ENCODE data around the gene CECR2.

- TF ChIP-seq CTCF (conservative IDR thresholded peaks at IDR 0.05 in 1 of 2, IDR thresholded peaks at IDR 0.05 in 1 of 2; ENCODE audit: extremely low read depth in 1 of 2, insufficient read depth in 1 of 2, low read depth in 1 of 2, low read length in 2 of 2) (no peak), EZH2 (IDR thresholded peaks at IDR 0.05; ENCODE audit: borderline replicate concordance, low read length) (no peak)
Measured at GRCh38 chr22:17589810-17590375, 220.6 kb downstream of the CECR2 start.
